Ramos (cell line): ENCODE results near the gene GNL1.
"Not testable (repeated sequence)": the region's sequence is repeated elsewhere in the genome, so short reads cannot be mapped to it uniquely, and the experiment has no call there.

Experiments used
- in situ Hi-C: fragments of 300-500 bp; cut with MboI; formaldehyde crosslinking; loops from one replicate; pipeline ENCODE4 v1.14.3; 2022; ENCODE audit warnings: low sequenced_read_pairs; ENCODE audit not compliant: unreplicated experiment

Gene GNL1

GRCh38 chr6:30500421-30501355, 55.6 kb downstream of the GNL1 start:
- in situ Hi-C loops, result no loop called here

GRCh38 chr6:30498705-30499104, 57.6 kb downstream of the GNL1 start:
- in situ Hi-C loops, result not testable (repeated sequence)

GRCh38 chr6:30497714-30498113, 58.6 kb downstream of the GNL1 start:
- in situ Hi-C loops, result no loop called here

GRCh38 chr6:30497261-30497599, 59.1 kb downstream of the GNL1 start:
- in situ Hi-C loops, result not testable (repeated sequence)

- in situ Hi-C loops, result no loop called here
Measured at GRCh38 chr6:30495993-30496392, 60.3 kb downstream of the GNL1 start.

GRCh38 chr6:30495060-30495459, 61.2 kb downstream of the GNL1 start:
- in situ Hi-C loops, result not testable (repeated sequence)

GRCh38 chr6:30494291-30494861, 61.9 kb downstream of the GNL1 start:
- in situ Hi-C loops, result no loop called here

GRCh38 chr6:30493643-30494250, 62.5 kb downstream of the GNL1 start:
- in situ Hi-C loops, result no loop called here

GRCh38 chr6:30491991-30492952, 64.0 kb downstream of the GNL1 start:
- in situ Hi-C loops, result no loop called here
